Heart right ventricle (tissue), 16 donors: Measurements from ENCODE around the gene RNASE4. TPM values are rescaled to one million over a fixed set of nuclear protein-coding genes. Genes with fewer than 3 reads are reported as not detected.
"Not testable (repeated sequence)": the region's sequence is repeated elsewhere in the genome, so short reads cannot be mapped to it uniquely, and the experiment has no call there.

Experiments
- ATAC-seq, 8 donors: fragments of 200-7000 bp; cut with Tn5 transposase; one replicate each; pipeline ENCODE4 v1.9.1; 2020; ENCODE audit warnings: mild to moderate bottlenecking in 8 of 8, moderate library complexity in 8 of 8, moderate number of reproducible peaks in 1 of 8
- DNase-seq, 2 donors: peaks; one replicate each; pipeline ENCODE4 v3.0.0-alpha.2; 2020
- H3K27ac ChIP-seq, 10 donors: fragments of 200-600 bp; sonication (generic) in 2 of 10; one replicate each; pipeline versions ENCODE4 v1.5.0 to v1.8.0; 2020 to 2022; ENCODE audit warnings: mild to moderate bottlenecking in 3 of 10
- H3K27me3 ChIP-seq, 7 donors: fragments of 200-600 bp; one replicate each; pipeline ENCODE4 v1.8.0; 2021 to 2022; ENCODE audit warnings: mild to moderate bottlenecking in 2 of 7
- H3K36me3 ChIP-seq, 9 donors: fragments of 200-600 bp; sonication (generic) in 1 of 9; one replicate each; pipeline versions ENCODE4 v1.5.0 to v1.8.0; 2020 to 2022; ENCODE audit warnings: mild to moderate bottlenecking in 2 of 9
- H3K4me1 ChIP-seq, 9 donors: fragments of 200-600 bp; sonication (generic) in 1 of 9; one replicate each; pipeline versions ENCODE4 v1.5.0 to v1.8.0; 2020 to 2022; ENCODE audit warnings: mild to moderate bottlenecking in 4 of 9
- H3K4me3 ChIP-seq, 10 donors: fragments of 200-600 bp; sonication (generic) in 2 of 10; one replicate each; pipeline versions ENCODE4 v1.5.0 to v1.8.0; 2020 to 2022; ENCODE audit warnings: mild to moderate bottlenecking in 7 of 10, moderate library complexity in 2 of 10
- H3K9me3 ChIP-seq, 11 donors: fragments of 200-600 bp in 10 of 11; sonication (generic) in 2 of 11; one replicate each; pipeline versions ENCODE4 v1.5.0 to v1.8.0; 2013 to 2022; ENCODE audit warnings: mild to moderate bottlenecking in 2 of 11, control low read depth in 1 of 11, moderate library complexity in 1 of 11
- whole genome bisulfite sequencing, 2 donors: extraction: QIAGEN DNeasy Blood & Tissue Kit; methylation state at CpG; one replicate each; pipeline ENCODE4 v1.1.7; 2013; ENCODE audit warnings: inconsistent platforms in 1 of 2; 5-methylcytosine and 5-hydroxymethylcytosine counted together
- intact Hi-C, 10 donors: fragments of 100-400 bp; cut with DNase I; formaldehyde crosslinking; loops; one replicate each; pipeline versions ENCODE4 v1.11.1 to v1.14.2; 2022
- polyA plus RNA-seq, 2 donors: library from polyadenylated mRNA; stranded (reverse); fragments of 200-250 nt; gene quantifications; one replicate each; pipeline ENCODE4 v1.2.3, GENCODE V29; 2013
- total RNA-seq, 10 donors: library from RNA; stranded (reverse); fragmentation: NEBNext Ultra II Directional in 3 of 10; extraction: Animal tissue kit (Norgen Biotek cat#: 25700) in 3 of 10; gene quantifications; one replicate each; pipeline versions ENCODE4 v1.2.1 to v1.2.4, GENCODE V29; 2021 to 2023
- TF ChIP-seq, protein P1 (sequence below), 9 donors: fragments of 200-600 bp; sonication (generic) in 2 of 9; IDR thresholded peaks; one replicate each; pipeline versions ENCODE4 v1.5.0 to v1.8.0; 2021 to 2022; ENCODE audit warnings: antibody characterized with exemption in 9 of 9, mild to moderate bottlenecking in 5 of 9, moderate library complexity in 1 of 9
- donor health status: Arrhythmogenic right ventricular cardiomyopathy.
- donor health status: ischemic (EF 13 %, LVEDD 7.1; RV severe dilation, severe dysfunction).
- donor health status: healthy with polysubstance abuse.
- donor health status: DM: no; HTN: yes; CAD: no.
- donor health status: DM: no; HTN: no; CAD: no.
- donor health status: ischemic (EF 25% LVEDD 6.9; RV normal size, moderate dysfunction).
- donor health status: ischemic (EF 25% LVEDD 5.7; RV mildly dilated, moderate dysfunction).
- donor health status: healthy.
- donor health status: DM: yes; HTN: yes; CAD: no.
- donor health status: Ischemic cardiomyopathy.
- donor health status: ischemic (EF 35%, LVEDD 5.7; RV mildly dilated, moderate dysfunction).
- donor health status: nonischemic (EF 11% LVEDD 7.7; RV severe dilation, severe dysfunction).
- donor health status: DM: yes; HTN: yes; CAD: no.
- donor health status: PGD.
- donor health status: ischemic (EF 29% LVEDD 5.4; RV normal size, mild dysfunction).
- donor health status: nonischemic (EF 23%, LVEDD 6.1; RV moderate dilation, normal function).

RNASE4 gene
- total and polyA plus RNA-seq, 12 donors = 2.3 to 16.2 (median 4.5) TPM

DNA sequence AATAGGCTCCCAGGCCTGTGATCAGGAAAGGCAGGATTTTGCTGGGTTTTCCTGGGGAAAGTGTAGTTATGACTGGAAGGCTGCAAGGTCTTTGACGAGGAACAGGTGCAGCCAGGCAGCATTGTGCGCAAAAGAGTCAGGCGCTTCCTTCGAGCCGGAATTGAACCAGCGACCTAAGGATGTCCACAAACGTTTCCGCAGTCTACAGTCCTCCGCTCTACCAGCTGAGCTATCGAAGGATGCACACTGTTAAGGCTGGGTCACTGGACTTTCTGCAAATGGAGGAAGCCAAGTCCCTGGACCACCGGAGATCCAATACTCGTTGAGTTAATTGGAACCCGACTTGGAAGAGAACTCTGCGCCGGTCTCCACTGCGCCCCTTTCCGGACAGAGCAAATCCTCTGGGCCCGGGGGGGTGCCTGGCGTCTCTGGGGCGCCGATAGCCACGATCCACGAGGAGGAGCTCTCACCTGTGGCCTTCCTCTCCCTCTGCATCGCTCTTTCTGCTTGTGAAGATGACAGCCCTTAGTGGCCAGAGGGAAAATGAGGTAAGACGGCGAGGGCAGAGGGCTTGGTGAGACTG, 24.5 kb upstream of the RNASE4 start:
- H3K4me3 ChIP-seq = no peak overlapping the region
- H3K4me1 ChIP-seq = peaks cover 0 to 12% (median 5%) of the 10 kb centered on the region in 9 donors
- no peak overlapping the region for H3K27ac ChIP-seq
- peaks cover 8 to 99% (median 97%) of the 10 kb centered on the region in 7 donors for H3K27me3 ChIP-seq
- DNase-seq = no peak
- no peak for ATAC-seq
- intact Hi-C loops = no loop called here
- H3K9me3 ChIP-seq = no peaks in the 10 kb centered on the region
- H3K36me3 ChIP-seq = no peaks in the 10 kb centered on the region
- 44 to 45% methylated on average over 26 of the region's 26 CpGs for WGBS, 2 donors
- TF ChIP-seq, protein P1, sequence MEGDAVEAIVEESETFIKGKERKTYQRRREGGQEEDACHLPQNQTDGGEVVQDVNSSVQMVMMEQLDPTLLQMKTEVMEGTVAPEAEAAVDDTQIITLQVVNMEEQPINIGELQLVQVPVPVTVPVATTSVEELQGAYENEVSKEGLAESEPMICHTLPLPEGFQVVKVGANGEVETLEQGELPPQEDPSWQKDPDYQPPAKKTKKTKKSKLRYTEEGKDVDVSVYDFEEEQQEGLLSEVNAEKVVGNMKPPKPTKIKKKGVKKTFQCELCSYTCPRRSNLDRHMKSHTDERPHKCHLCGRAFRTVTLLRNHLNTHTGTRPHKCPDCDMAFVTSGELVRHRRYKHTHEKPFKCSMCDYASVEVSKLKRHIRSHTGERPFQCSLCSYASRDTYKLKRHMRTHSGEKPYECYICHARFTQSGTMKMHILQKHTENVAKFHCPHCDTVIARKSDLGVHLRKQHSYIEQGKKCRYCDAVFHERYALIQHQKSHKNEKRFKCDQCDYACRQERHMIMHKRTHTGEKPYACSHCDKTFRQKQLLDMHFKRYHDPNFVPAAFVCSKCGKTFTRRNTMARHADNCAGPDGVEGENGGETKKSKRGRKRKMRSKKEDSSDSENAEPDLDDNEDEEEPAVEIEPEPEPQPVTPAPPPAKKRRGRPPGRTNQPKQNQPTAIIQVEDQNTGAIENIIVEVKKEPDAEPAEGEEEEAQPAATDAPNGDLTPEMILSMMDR (IDR thresholded peaks at IDR 0.05) = no peak

DNA sequence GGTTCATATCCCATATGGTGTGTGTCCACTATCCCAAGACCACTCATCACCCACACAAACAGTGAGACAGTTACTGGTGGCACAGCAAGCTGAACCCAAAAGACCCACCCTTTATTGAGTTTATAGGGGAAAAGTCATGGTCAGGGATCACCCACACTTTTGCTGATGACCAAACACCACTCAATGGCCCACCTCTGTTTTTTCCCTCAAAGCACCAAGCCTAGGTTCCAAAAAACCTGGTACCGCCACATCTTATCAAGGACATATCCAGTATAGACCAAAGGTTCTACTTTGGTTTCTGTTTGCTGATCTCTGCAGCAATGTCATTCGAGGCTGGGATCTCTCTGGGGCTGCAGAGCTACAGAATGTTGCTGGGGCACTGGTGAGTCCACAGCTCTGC, 23.2 kb upstream of the RNASE4 start:
- no peak for DNase-seq
- no peak for ATAC-seq
- no peaks in the 10 kb centered on the region for H3K36me3 ChIP-seq
- H3K27ac ChIP-seq = no peak overlapping the region
- H3K4me1 ChIP-seq = peaks cover 0 to 12% (median 5%) of the 10 kb centered on the region in 9 donors
- intact Hi-C loops = no loop called here
- 78% methylated on average over 2 of the region's 2 CpGs for WGBS, 2 donors
- no peak overlapping the region for H3K4me3 ChIP-seq
- H3K9me3 ChIP-seq = no peaks in the 10 kb centered on the region
- TF ChIP-seq, protein P1 (IDR thresholded peaks at IDR 0.05) = no peak
- peaks cover 6 to 100% (median 91%) of the 10 kb centered on the region in 7 donors for H3K27me3 ChIP-seq

DNA sequence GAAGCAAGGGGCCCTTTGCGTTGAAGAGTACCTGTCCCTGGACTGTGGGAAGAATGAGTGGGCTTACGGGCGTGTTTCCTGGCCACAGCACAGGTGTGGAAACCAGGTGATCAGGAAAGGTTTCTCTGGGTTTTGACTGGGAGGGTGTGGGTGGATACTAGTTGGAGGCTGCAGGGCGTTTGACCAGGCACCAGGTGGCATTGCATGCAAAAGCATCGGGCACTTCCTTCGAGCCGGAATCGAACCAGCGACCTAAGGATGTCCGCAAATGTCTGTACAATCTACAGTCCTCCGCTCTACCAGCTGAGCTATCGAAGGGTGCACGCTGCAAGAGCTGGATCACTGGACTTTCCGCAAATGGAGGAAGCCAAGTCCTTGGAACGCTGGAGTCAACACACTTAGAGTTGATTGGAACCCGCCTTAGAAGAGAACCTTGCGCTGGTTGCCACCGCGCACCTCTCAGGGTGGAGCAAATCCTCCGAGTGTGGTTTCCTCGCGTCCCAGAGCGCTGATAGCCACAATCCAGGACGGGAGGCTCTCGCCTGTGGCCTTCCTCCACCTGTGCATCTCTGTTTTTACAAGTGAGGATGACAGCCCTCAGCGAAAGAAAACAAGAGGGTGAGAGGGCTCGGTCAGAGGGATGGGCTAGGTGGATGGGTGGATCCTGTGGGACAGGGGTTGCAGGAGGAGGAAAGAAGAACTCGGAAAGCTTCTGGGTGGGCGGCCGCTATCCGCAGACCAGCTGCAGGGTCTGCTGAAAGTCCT, 21.2 kb upstream of the RNASE4 start:
- Histone ChIP-seq H3K4me3 (peak overlapping the region in 8 of 10 donors; percentile 16 to 41 (median 32)), H3K36me3 (no peaks in the 10 kb centered on the region), H3K4me1 (peaks cover 0 to 16% (median 5%) of the 10 kb centered on the region in 9 donors), H3K27me3 (peaks cover 0 to 99% (median 77%) of the 10 kb centered on the region in 7 donors), H3K9me3 (no peaks in the 10 kb centered on the region), H3K27ac (no peak overlapping the region)
- WGBS, 2 donors = 3% methylated on average over 31 of the region's 31 CpGs
- ATAC-seq (peak in 7 of 8 donors; percentile 22 to 85 (median 64)), DNase-seq (peak; percentile 35 to 44)
- intact Hi-C loops = no loop called here
- TF ChIP-seq, protein P1 (IDR thresholded peaks at IDR 0.05) = peak in 8 of 9 donors; percentile 6 to 57 (median 36)

DNA sequence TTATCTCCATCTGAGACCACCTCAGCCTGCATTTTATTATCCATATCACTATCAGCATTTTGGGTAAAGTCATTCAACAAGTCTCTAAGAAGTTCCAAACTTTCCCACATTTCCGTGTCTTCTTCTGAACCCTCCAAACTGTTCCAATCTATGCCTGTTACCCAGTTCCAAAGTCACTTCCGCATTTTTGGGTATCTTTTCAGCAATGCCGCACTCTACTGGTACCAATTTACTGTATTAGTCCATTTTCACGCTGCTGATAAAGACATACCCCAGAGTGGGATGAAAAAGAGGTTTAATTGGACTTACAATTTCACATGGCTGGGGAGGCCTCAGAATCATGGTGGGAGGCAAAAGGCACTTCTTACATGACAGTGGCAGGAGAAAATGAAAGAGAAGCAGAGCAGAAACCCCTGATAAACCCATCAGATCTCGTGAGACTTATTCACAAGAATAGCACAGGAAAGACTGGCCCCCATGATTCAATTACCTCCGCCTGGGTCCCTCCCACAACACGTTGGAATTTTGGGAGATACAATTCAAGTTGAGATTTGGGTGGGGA, 17.9 kb upstream of the RNASE4 start:
- 67 to 72% methylated on average over 7 of the region's 7 CpGs for WGBS, 2 donors
- H3K4me3 ChIP-seq, intact Hi-C loops, H3K36me3 ChIP-seq, DNase-seq, ATAC-seq, H3K9me3 ChIP-seq, H3K27ac ChIP-seq: not testable (repeated sequence)
- Histone ChIP-seq H3K27me3 (peaks cover 0 to 77% (median 45%) of the 10 kb centered on the region in 7 donors), H3K4me1 (peaks cover 0 to 17% (median 5%) of the 10 kb centered on the region in 9 donors)
